MCF 10A (cell line): ENCODE results near the gene AFAP1L2. TPM values are rescaled to one million over a fixed set of nuclear protein-coding genes. Genes with fewer than 3 reads are reported as not detected.
A peak's percentile ranks its signal among the peaks of the same experiment; 100 is the strongest.

Source experiments
- BruUV-seq: library from RNA; stranded (reverse); fragments of 400-500 nt; replicated peaks from 2 replicates; lab custom pipeline; 2021; lab: Mats Ljungman, UMichigan
- CTCF ChIA-PET: fragments of 300-600 bp; sonication (Branson Sonifier 250); formaldehyde crosslinking; extraction: SDS; loops from one replicate; lab custom pipeline; 2021; ENCODE audit warnings: antibody characterized with exemption, inconsistent platforms; lab: Yijun Ruan, JAX
- POLR2A ChIA-PET: fragments of 300-600, 350-650 bp; sonication (Branson Sonifier 250); formaldehyde crosslinking; extraction: SDS; loops from one replicate; lab custom pipeline; 2020; ENCODE audit warnings: antibody characterized with exemption, inconsistent platforms; lab: Yijun Ruan, JAX
- DNase-seq: peaks from one replicate; pipeline ENCODE4 v3.0.0-alpha.2; 2018; ENCODE audit not compliant: unreplicated experiment
- H3K27ac Mint-ChIP-seq: one replicate; pipeline ENCODE4 v1.8.0; 2022; ENCODE audit warnings: mild to moderate bottlenecking, low read depth, mixed read lengths; ENCODE audit not compliant: unreplicated experiment
- H3K27me3 Mint-ChIP-seq: one replicate; pipeline ENCODE4 v1.8.0; 2022; ENCODE audit warnings: mixed read lengths; ENCODE audit not compliant: insufficient read depth, unreplicated experiment
- H3K36me3 Mint-ChIP-seq: one replicate; pipeline ENCODE4 v1.8.0; 2022; ENCODE audit warnings: mild to moderate bottlenecking, moderate library complexity, mixed read lengths; ENCODE audit not compliant: insufficient read depth, unreplicated experiment
- H3K4me1 Mint-ChIP-seq: one replicate; pipeline ENCODE4 v1.8.0; 2022; ENCODE audit warnings: mixed read lengths; ENCODE audit not compliant: insufficient read depth, unreplicated experiment
- H3K4me3 Mint-ChIP-seq: one replicate; pipeline ENCODE4 v1.8.0; 2022; ENCODE audit warnings: mild to moderate bottlenecking, moderate library complexity, mixed read lengths; ENCODE audit not compliant: unreplicated experiment
- H3K9me3 Mint-ChIP-seq: one replicate; pipeline ENCODE4 v1.8.0; 2022; ENCODE audit warnings: mixed read lengths; ENCODE audit not compliant: unreplicated experiment
- CTCF ChIP-seq: fragments of 200-600 bp; IDR thresholded peaks from one replicate; pipeline ENCODE4 v1.8.0; 2022; ENCODE audit warnings: antibody characterized with exemption, mild to moderate bottlenecking; ENCODE audit not compliant: unreplicated experiment
- intact Hi-C: fragments of 100-400 bp; cut with micrococcal nuclease; formaldehyde crosslinking; loops from 2 replicates; pipeline ENCODE4 v1.14.1; 2022
- total RNA-seq: library from RNA; stranded (reverse); gene quantifications from 2 replicates; pipeline ENCODE4 v1.2.3, GENCODE V29; 2022

Gene AFAP1L2
- total RNA-seq, 1 experiment from 2014 or later, result 5.8 TPM

DNA sequence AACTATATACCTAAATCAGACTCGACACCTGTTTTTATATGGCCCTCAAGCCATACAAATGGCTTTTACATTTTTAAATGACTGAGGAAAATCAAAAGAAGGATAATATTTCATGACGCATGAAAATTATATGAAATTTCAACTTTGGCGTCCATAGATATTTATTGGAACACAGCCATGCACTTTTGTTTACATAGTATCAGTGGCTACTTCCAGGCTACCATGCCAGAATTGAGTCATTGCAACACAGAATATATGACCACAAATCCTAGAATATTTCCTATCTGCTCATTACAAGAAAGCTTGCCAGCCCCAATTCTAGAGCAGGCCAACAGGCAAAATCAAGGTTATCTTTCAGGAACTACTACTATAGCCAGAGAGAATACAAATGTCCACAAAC lies 29.3 kb downstream of the AFAP1L2 start:
- Mint-ChIP-seq H3K9me3 (no peaks in the 10 kb centered on the region), H3K27ac (no peak overlapping the region), H3K4me3 (no peak overlapping the region), H3K27me3 (no peaks in the 10 kb centered on the region), H3K4me1 (peaks cover 7% of the 10 kb centered on the region), H3K36me3 (no peaks in the 10 kb centered on the region)
- TF ChIP-seq CTCF, result no peak
- intact Hi-C loops, result no loop called here
- CTCF ChIA-PET, result interaction anchor here (0.6 to 1.3 kb wide), 3 partner anchors 13 to 83 kb away, joined by 3 to 4 read pairs (median 4); no protein-coding TSS in a partner anchor
- POLR2A ChIA-PET, result interaction anchor here (0.8 to 2.3 kb wide), 3 partner anchors 17 to 493 kb away, joined by 3 to 8 read pairs (median 4); no protein-coding TSS in a partner anchor
- BruUV-seq, result no TSS peak
- peak; percentile 87 for DNase-seq

GRCh38 chr10:114374053-114374791 lies 30.1 kb downstream of the AFAP1L2 start:
- BruUV-seq, result no TSS peak
- no peak for DNase-seq
- Mint-ChIP-seq H3K27me3 (no peaks in the 10 kb centered on the region), H3K4me3 (no peak overlapping the region), H3K27ac (no peak overlapping the region), H3K36me3 (no peaks in the 10 kb centered on the region), H3K9me3 (no peaks in the 10 kb centered on the region), H3K4me1 (peaks cover 7% of the 10 kb centered on the region)
- intact Hi-C loops, result no loop called here
- ChIA-PET CTCF (no interaction called here), POLR2A (interaction anchor here (0.8 to 2.3 kb wide), 2 partner anchors 17 to 494 kb away, joined by 3 to 8 read pairs; no protein-coding TSS in a partner anchor)
- no peak for TF ChIP-seq CTCF

DNA sequence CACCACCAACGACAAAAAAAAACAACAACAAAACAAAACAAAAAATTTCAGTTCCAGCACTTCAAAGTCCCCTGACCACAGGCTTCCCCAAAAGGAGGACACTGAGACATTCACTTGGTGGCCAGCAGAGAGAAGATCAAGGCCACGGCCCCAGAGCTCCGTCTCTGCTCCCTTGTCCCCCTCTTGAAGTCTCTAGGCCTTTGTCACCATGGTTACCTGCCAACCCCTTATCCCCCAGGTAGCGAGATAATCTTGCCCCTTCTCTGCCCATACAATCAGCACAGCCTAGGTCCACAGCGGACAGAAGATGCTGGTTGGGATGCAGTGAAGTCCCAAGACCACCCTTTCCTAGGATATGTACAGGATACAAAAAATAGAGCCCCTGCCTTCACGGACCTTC lies 30.7 kb downstream of the AFAP1L2 start:
- no TSS peak for BruUV-seq
- no peaks in the 10 kb centered on the region for H3K36me3 Mint-ChIP-seq
- ChIA-PET CTCF (no interaction called here), POLR2A (interaction anchor here (2.3 kb wide), 1 partner anchor 16 kb away, joined by 8 read pairs; no protein-coding TSS in a partner anchor)
- TF ChIP-seq CTCF, result no peak
- H3K27me3 Mint-ChIP-seq, result no peaks in the 10 kb centered on the region
- no peaks in the 10 kb centered on the region for H3K9me3 Mint-ChIP-seq
- no peak for DNase-seq
- H3K4me1 Mint-ChIP-seq, result peaks cover 7% of the 10 kb centered on the region
- H3K4me3 Mint-ChIP-seq, result no peak overlapping the region
- intact Hi-C loops, result no loop called here
- H3K27ac Mint-ChIP-seq, result no peak overlapping the region

DNA sequence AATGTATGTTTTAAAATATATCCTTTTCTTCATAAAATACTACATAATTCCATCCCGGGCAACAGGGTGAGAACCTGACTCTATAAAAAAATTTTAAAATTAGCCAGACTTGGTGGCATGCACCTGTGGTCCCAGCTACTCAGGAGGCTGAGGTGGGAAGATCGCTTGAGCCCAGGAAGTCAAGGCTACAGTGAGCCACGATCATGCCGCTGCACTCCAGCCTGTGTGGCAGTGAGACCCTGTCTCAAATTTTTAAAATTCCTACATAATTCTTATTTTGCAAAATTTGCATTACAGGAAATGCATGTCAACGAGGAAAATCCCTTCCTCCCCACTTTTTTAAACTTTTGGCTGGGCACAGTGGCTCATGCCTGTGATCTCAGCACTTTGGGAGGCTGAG lies 31.3 kb downstream of the AFAP1L2 start:
- CTCF ChIA-PET, result interaction anchor here (0.6 kb wide), 1 partner anchor 301 kb away, joined by 3 read pairs; no protein-coding TSS in a partner anchor
- no peaks in the 10 kb centered on the region for H3K9me3 Mint-ChIP-seq
- no peak overlapping the region for H3K27ac Mint-ChIP-seq
- peaks cover 7% of the 10 kb centered on the region for H3K4me1 Mint-ChIP-seq
- no TSS peak for BruUV-seq
- DNase-seq, result no peak
- no peak overlapping the region for H3K4me3 Mint-ChIP-seq
- TF ChIP-seq CTCF, result no peak
- POLR2A ChIA-PET, result interaction anchor here (0.6 kb wide), 1 partner anchor 102 kb away, joined by 4 read pairs; no protein-coding TSS in a partner anchor
- H3K36me3 Mint-ChIP-seq, result no peaks in the 10 kb centered on the region
- H3K27me3 Mint-ChIP-seq, result no peaks in the 10 kb centered on the region
- intact Hi-C loops, result no loop called here
